Right ventricle myocardium inferior (tissue), 1 donor: ENCODE results near the gene LAIR2. TPM values are rescaled to one million over a fixed set of nuclear protein-coding genes. Genes with fewer than 3 reads are reported as not detected.
"Not testable (repeated sequence)": the region's sequence is repeated elsewhere in the genome, so short reads cannot be mapped to it uniquely, and the experiment has no call there.

Experiments
- ATAC-seq: fragments of 200-7000 bp; cut with Tn5 transposase; one replicate; pipeline ENCODE4 v1.9.1; 2020; ENCODE audit warnings: mild to moderate bottlenecking, moderate library complexity
- DNase-seq: peaks from one replicate; pipeline ENCODE4 v3.0.0; 2021; ENCODE audit errors: missing footprints
- intact Hi-C: fragments of 100-400 bp; cut with DNase I; formaldehyde crosslinking; loops from one replicate; pipeline ENCODE4 v1.11.0; 2022
- total RNA-seq: library from RNA; stranded (reverse); fragmentation: NEBNext Ultra II Directional; extraction: Animal tissue kit (Norgen Biotek cat#: 25700); gene quantifications from one replicate; pipeline ENCODE4 v1.2.1, GENCODE V29; 2021
- donor health status: DM: no; HTN: yes; CAD: no; lungs with severe emphysema.

LAIR2 gene
- total RNA-seq, 1 donor from 2014 or later = not detected

GRCh38 chr19:54463531-54464043 lies 39.0 kb upstream of the LAIR2 start, which contains the start of gene LENG9:
TSS of gene LENG9 (minus strand) at chr19:54463778. CDS start at chr19:54463526, 252 bp downstream.
- ATAC-seq (peak; percentile 79), DNase-seq (peak; percentile 99)
- intact Hi-C loops = loop anchor here (1.0 to 10.0 kb wide), 2 partner anchors 14 to 599 kb away; partner anchors contain the start of genes LENG8 and MYADM

DNA sequence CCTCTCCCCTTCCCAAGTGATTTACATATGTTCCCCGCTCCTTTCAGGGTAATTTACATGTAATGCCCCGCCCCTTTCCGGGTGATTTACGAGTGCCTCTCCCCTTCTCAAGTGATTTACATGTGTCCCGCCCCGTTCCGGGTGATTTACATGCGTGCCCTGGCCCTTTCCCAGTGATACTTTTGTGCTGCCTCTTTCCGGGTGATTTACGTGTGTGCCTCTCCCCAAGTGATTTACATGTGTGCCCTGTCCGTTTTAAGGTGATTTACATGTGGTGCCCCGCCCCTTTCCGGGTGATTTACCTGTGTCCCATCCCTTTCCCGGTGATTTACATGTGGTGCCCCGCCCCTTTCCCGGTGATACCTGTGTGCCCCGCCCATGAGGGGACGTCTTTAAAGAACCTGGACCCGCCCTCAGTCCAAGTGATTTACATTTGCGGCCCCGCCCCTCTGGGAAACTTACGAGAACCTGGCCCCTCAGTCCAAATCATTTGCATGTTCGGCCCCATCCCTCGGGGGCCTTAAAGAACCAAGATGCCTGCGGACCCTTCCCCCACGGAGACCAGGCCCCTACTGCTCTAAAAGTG lies 38.5 kb upstream of the LAIR2 start:
- ATAC-seq = peak; percentile 40
- DNase-seq = peak; percentile 90
- intact Hi-C loops = loop anchor here (10.0 kb wide), 1 partner anchor 599 kb away; the partner anchor contains the start of gene MYADM

DNA sequence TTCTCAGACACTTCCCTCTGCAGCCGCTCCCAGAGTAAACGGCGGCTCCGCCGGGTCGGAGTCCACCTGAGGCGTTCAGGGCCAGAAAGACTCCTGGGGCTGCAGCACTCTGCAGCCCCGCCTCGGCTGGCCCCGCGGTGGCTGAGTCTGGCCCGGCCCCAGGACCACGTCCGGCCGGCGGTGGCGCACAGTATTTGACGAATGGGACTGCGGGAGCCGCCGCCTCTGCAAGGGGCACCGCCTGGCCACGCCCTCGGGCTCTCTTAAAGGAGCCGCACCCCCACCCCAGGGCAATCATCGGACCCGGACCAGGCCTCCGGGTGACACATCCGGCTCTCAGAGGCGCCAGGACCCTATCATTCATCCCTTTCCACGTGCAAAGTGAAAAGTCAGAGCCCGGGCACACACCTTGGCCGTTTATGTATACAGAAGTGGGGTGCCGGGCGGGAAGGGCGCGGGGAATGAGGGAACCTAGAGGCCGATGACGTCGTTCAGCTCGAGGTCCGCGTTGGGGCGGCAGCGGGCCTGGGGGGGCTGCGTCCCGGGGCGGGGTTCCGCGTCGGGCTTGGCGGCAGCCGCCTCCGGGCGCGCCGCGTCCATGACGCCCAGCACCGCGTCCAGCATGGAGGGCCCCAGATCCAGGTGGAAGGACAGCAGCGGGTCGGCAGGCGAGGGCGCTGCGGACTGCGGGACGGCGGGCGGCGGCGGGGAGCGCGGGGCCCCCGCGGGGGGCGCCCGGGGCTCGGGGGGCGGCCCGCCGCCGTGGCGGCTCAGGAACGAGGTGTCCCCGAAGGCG lies 37.8 kb upstream of the LAIR2 start:
- ATAC-seq = peak; percentile 80
- DNase-seq = peak; percentile 96
- intact Hi-C loops = loop anchor here (10.0 kb wide), 1 partner anchor 600 kb away; the partner anchor contains the start of gene MYADM

DNA sequence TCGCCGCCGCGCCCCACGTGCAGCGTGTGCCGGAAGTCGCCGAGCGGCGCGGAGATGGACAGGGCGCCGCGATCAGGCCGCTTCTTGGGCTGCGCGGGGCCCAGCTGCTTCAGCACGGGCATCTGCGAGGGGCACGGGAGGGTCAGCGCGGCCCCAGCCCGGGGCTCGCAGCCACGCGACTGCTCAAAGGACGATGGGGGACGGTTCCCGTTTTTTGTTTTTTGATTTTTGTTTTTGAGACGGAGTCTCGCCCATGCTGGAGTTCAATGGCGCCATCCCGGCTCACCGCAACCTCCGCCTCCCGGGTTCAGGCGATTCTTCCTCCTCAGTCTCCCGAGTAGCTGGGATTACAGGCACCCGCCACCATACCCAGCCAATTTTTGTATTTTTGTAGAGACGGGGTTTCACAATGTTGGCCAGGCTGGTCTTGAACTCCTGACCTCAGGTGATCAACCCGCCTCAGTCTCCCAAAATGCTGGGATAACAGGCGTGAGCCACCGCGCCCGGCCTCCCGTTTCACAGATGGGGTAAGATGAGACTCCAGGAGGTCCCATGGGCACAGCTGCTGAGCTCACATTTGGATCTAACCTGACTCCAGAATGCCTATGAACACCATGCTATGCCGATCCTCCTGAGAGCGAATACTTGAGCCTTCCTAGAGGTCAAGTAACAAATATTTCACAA lies 37.1 kb upstream of the LAIR2 start:
- intact Hi-C loops = loop anchor here (10.0 kb wide), 1 partner anchor 601 kb away; the partner anchor contains the start of gene MYADM
- DNase-seq = no peak

GRCh38 chr19:54466110-54466480 lies 36.5 kb upstream of the LAIR2 start:
- not testable (repeated sequence) for DNase-seq, ATAC-seq
- intact Hi-C loops = loop anchor here (10.0 kb wide), 1 partner anchor 601 kb away; the partner anchor contains the start of gene MYADM

More for the DNA sequence above, 37.1 kb upstream of the LAIR2 start:
- no peak for ATAC-seq

- DNase-seq = peak; percentile 78
- intact Hi-C loops = loop anchor here (10.0 kb wide), 1 partner anchor 605 kb away; the partner anchor contains the start of gene MYADM
- no peak for ATAC-seq
Observed at GRCh38 chr19:54469496-54469934, 33.1 kb upstream of the LAIR2 start.

GRCh38 chr19:54470276-54470887 lies 32.2 kb upstream of the LAIR2 start:
- DNase-seq (no peak), ATAC-seq (no peak)
- intact Hi-C loops = loop anchor here (10.0 kb wide), 1 partner anchor 204 kb away; no protein-coding TSS in a partner anchor

DNA sequence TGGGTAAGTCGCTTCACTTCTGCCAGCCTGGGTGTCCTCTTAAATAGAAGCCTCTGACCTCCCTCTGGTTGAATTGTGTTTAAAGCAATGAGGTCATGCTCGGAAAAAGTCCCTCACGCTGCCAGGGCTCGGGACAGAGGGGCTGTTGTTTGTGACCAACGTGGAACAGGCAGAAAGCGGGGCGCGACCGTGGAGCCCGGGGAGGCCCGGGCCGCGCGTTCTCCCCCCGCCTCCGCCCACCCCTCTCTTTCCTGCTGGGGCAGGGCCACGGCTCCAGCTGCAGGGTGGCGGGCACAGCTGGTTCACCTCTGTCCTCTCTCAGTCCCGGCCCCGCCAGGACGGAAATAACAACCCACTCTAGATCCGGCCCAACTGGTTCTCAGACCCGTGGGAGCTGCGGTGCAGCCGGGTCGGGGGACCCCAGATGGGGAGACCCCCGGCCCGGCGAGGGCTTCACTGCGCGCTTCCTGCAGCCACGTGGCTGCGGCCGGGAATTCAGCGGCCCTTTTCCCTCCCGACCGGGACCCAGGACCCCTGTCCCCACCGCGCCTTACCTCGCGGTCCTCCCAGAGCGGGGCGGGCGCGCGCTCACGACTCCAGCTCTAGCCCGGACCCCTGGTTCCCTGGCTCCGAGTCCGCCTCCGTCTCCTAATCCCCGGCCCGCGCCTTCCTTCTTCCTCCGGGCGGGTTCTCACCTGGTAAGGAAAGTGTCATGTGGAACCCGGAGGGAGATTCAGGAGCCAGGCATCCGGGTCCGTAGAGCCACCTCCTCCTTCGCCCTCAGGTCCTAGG lies 31.4 kb upstream of the LAIR2 start:
- intact Hi-C loops = loop anchor here (10.0 kb wide), 1 partner anchor 204 kb away; no protein-coding TSS in a partner anchor
- ATAC-seq (peak; percentile 38), DNase-seq (peak; percentile 74)

DNA sequence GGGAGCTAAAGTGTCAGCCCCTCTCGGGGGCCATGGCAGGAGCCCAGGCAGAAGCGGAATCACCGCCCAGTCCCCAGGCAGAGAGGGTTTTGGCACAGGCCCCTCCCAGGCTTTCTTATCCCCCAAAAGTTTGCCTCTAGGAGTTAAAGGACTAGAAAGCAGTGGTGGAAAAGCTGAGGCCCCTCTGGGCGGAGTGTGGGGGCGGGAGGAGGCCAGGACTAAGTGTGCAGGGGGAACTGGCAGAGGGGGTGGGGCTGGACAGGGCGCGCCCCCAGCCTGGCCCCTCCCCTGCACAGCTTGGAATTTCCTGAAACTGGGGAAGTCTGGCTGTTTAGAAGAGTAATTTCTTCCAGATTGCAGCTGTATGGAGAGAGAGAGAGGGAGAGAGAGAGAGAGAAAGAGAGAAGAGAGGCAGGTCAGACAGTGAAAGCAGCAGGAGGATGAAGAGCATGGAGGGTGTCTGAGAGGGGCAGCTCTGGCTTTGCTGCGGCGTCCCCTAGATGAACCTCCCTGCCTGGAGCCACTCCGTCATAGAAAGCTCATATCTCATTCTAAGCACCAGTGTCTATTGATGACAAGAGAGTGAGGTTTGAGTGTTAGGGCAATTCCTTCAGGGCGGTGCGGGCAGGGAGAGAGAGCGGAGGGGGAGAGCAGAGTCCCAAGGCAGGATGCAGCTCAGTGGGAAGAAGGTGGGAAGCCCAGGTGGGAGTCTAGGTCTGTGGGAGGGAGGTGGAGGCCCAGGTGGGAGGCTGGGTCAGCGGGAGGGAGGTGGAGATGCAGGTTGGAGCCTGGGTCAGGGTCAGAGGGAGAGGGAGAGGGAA lies 29.4 kb upstream of the LAIR2 start, which contains the start of gene CDC42EP5:
TSS of gene CDC42EP5 (minus strand) at position 226 of the 821 bp plus-strand sequence. CDS start 7,749 bp downstream, outside the sequence.
- intact Hi-C loops = loop anchor here (10.0 kb wide), 1 partner anchor 202 kb away; no protein-coding TSS in a partner anchor
- ATAC-seq (peak; percentile 96), DNase-seq (peak; percentile 81)

GRCh38 chr19:54473892-54474372 lies 28.7 kb upstream of the LAIR2 start:
- intact Hi-C loops = loop anchor here (10.0 kb wide), 1 partner anchor 201 kb away; no protein-coding TSS in a partner anchor
- ATAC-seq (no peak), DNase-seq (no peak)

DNA sequence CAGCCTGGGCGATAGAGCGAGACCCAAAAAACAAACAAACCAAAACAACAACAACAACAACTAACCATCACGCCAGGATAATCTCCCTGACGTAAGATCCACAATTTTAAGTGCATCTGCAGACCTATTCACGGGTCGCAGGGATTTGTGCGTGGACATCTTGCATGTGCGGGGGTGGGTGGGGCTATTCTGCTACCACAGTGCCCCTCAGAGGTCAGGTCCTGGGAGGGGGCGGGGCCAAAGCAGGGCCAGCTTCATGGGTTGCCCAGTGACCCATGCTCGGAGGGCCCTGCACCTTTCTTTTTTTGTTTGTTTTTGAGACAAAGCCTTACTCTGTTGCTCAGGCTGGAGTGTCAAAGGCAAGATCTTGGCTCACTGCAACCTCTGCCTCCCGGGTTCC lies 26.9 kb upstream of the LAIR2 start:
- DNase-seq (no peak), ATAC-seq (no peak)
- intact Hi-C loops = loop anchor here (5.0 to 10.0 kb wide), 2 partner anchors 43 to 199 kb away; no protein-coding TSS in a partner anchor

DNA sequence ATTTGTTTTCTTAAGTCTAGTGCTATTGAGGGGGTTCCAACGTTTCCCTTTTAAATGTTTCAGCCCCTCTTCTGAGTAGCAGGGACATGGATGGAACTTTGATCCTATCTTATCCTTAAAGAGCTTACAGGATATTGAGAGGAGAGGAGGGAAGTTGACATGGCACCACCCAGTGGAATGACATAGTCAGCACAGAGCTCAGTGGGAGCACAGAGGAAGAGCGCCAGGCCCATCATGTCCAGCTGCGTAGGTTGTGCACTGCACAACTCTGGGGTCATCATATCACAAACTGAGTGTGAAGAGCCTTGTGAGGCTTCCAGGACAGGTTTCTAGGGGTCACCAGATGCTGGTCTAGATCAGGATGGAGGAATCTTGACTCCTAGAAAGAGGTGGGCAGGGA lies 25.0 kb upstream of the LAIR2 start:
- no peak for DNase-seq
- intact Hi-C loops = loop anchor here (5.0 to 10.0 kb wide), 2 partner anchors 45 to 197 kb away; no protein-coding TSS in a partner anchor
- no peak for ATAC-seq

DNA sequence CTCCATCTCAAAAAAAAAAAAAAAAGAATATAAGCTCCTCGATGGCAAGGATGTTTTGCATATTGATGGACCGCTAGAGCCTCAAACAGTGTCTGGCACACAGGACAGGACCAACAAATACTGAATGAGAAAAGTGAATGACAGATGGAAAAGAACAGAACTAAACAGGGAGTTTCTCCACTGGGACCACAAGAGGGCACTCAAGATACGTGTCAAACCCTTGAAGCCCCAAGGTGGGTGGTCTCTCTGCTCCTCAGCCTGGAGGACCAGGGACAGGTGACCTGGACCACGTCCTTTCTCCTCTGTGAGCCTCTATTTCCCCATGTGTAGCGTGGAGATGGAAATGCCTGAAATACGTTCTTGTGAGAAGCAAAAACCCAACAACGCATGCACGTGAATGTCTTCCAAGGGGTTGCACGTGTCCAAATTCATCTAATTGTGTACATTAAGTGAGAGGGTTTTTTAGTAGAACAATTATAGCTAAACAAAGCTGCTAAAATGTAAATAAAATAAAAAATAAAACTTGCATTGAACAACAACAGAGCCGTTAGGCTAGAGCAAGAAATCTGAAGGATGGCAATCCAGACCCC lies 23.9 kb upstream of the LAIR2 start:
- ATAC-seq = no peak
- no peak for DNase-seq
- intact Hi-C loops = loop anchor here (5.0 to 10.0 kb wide), 2 partner anchors 46 to 196 kb away; no protein-coding TSS in a partner anchor

GRCh38 chr19:54480051-54480450 lies 22.6 kb upstream of the LAIR2 start:
- ATAC-seq (no peak), DNase-seq (no peak)
- intact Hi-C loops = no loop called here

DNA sequence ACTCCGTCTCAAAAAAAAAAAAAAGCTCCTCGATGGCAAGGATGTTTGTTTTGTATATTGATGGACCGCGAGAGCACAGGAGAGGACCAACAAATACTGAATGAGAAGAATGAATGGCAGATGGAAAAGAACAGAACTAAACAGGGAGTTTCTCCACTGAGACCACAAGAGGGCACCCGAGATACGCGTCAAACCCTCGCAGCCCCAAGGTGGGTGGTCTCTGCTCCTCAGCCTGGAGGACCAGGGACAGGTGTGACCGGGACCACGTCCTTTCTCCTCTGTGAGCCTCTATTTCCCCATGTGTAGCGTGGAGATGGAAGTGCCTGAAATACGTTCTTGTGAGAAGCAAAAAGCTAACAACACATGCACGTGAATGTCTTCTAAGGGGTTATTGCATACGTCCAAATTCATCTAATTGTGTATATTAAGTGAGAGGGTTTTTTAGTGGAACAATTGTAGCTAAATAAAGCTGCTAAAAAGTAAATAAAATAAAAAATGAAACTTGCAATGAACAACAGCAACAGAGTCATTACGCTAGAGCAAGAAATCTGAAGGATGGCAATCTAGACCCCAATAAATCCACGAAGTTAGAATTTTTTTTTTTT lies 21.2 kb upstream of the LAIR2 start:
- intact Hi-C loops = no loop called here
- no peak for DNase-seq
- no peak for ATAC-seq
